Mucosa of descending colon (tissue), 3 donors: ENCODE data around the gene FOSL2. TPM values are rescaled to one million over a fixed set of nuclear protein-coding genes. Genes with fewer than 3 reads are reported as not detected.

Experiments used
- ATAC-seq: fragments of 200-7000 bp; cut with Tn5 transposase; one replicate; pipeline ENCODE4 v1.9.1; 2020; ENCODE audit warnings: mild to moderate bottlenecking, moderate library complexity
- DNase-seq, 3 donors: peaks; one replicate each; pipeline ENCODE4 v3.0.0-alpha.2; 2020
- H3K36me3 ChIP-seq: fragments of 200-600 bp; one replicate; pipeline ENCODE4 v1.8.0; 2021; ENCODE audit warnings: low read depth, mild to moderate bottlenecking
- H3K4me1 ChIP-seq: fragments of 200-600 bp; one replicate; pipeline ENCODE4 v1.8.0; 2021; ENCODE audit warnings: low read depth, mild to moderate bottlenecking
- H3K4me3 ChIP-seq: fragments of 200-600 bp; one replicate; pipeline ENCODE4 v1.8.0; 2021; ENCODE audit warnings: mild to moderate bottlenecking
- H3K9me3 ChIP-seq: fragments of 200-600 bp; one replicate; pipeline ENCODE4 v1.8.0; 2021; ENCODE audit warnings: mild to moderate bottlenecking
- CTCF ChIP-seq: fragments of 200-600 bp; IDR thresholded peaks from one replicate; pipeline ENCODE4 v1.8.0; 2022; ENCODE audit warnings: antibody characterized with exemption, mild to moderate bottlenecking
- intact Hi-C, 2 donors: fragments of 100-400 bp; cut with DNase I in 1 of 2; cut with micrococcal nuclease in 1 of 2; formaldehyde crosslinking; loops; one replicate each; pipeline versions ENCODE4 v1.11.0 to v1.11.1; 2022; cut with DNase I, micrococcal nuclease
- total RNA-seq, 3 donors: library from RNA; stranded (reverse); fragmentation: NEBNext Ultra II Directional in 2 of 3; extraction: Animal tissue kit (Norgen Biotek cat#: 25700) in 2 of 3; gene quantifications; one replicate each; pipeline versions ENCODE4 v1.2.1 to v1.2.4, GENCODE V29; 2021 to 2023
- donor health status: DM: no; HTN: no; CAD: no; lungs with moderate emphysema.
- donor health status: DM: no; HTN: no; CAD: no.
- donor health status: DM: no; HTN: yes; CAD: no.

Gene FOSL2
- total RNA-seq, 3 donors from 2014 or later: 160 to 166 (median 162) TPM

GRCh38 chr2:28358668-28359201 lies 33.9 kb upstream of the FOSL2 start:
- no peak for TF ChIP-seq CTCF
- Histone ChIP-seq H3K36me3 (no peaks in the 10 kb centered on the region), H3K4me3 (no peak overlapping the region), H3K9me3 (no peaks in the 10 kb centered on the region), H3K4me1 (peaks cover 35% of the 10 kb centered on the region)
- no peak for DNase-seq
- no peak for ATAC-seq
- intact Hi-C loops: no loop called here

GRCh38 chr2:28359222-28360057 lies 33.2 kb upstream of the FOSL2 start:
- Histone ChIP-seq H3K36me3 (no peaks in the 10 kb centered on the region), H3K9me3 (no peaks in the 10 kb centered on the region), H3K4me1 (peaks cover 35% of the 10 kb centered on the region), H3K4me3 (no peak overlapping the region)
- peak; percentile 74 to 88 (median 78) for DNase-seq
- no peak for TF ChIP-seq CTCF
- peak; percentile 72 for ATAC-seq
- intact Hi-C loops: no loop called here

GRCh38 chr2:28360058-28360717 lies 32.5 kb upstream of the FOSL2 start:
- ATAC-seq (no peak), DNase-seq (no peak)
- Histone ChIP-seq H3K9me3 (no peaks in the 10 kb centered on the region), H3K4me1 (peaks cover 36% of the 10 kb centered on the region), H3K36me3 (no peaks in the 10 kb centered on the region), H3K4me3 (no peak overlapping the region)
- no peak for TF ChIP-seq CTCF
- intact Hi-C loops: no loop called here

- H3K9me3 ChIP-seq: no peaks in the 10 kb centered on the region
- ATAC-seq (no peak), DNase-seq (no peak)
- no peak overlapping the region for H3K4me3 ChIP-seq
- intact Hi-C loops: no loop called here
- no peaks in the 10 kb centered on the region for H3K36me3 ChIP-seq
- no peak for TF ChIP-seq CTCF
- peaks cover 36% of the 10 kb centered on the region for H3K4me1 ChIP-seq
Measured at GRCh38 chr2:28360718-28361293, 31.9 kb upstream of the FOSL2 start.

- ATAC-seq (no peak), DNase-seq (no peak)
- peaks cover 35% of the 10 kb centered on the region for H3K4me1 ChIP-seq
- no peak for TF ChIP-seq CTCF
- intact Hi-C loops: no loop called here
- H3K4me3 ChIP-seq: no peak overlapping the region
- H3K36me3 ChIP-seq: no peaks in the 10 kb centered on the region
- H3K9me3 ChIP-seq: no peaks in the 10 kb centered on the region
Measured at GRCh38 chr2:28361991-28362710, 30.5 kb upstream of the FOSL2 start.
